HFF-Myc (cell line): ENCODE measurements around the gene FETUB.
A peak's percentile ranks its signal among the peaks of the same experiment; 100 is the strongest.

Experiments used
- DNase-seq: peaks from one replicate; pipeline ENCODE4 v3.0.0-alpha.2; 2011; ENCODE audit warnings: low read depth; ENCODE audit errors: extremely low read depth
- H3K4me3 ChIP-seq: replicated peaks from 2 replicates; pipeline ENCODE4 v1.5.1; 2011; ENCODE audit warnings: low read depth, mild to moderate bottlenecking, control low read depth, low read length
- TF ChIP-seq, protein P1 (sequence below): IDR thresholded peaks from 2 replicates; pipeline ENCODE4 v1.5.1; 2012; ENCODE audit warnings: mild to moderate bottlenecking, low read depth, low read length, control low read depth; ENCODE audit errors: missing control alignments

FETUB gene

DNA sequence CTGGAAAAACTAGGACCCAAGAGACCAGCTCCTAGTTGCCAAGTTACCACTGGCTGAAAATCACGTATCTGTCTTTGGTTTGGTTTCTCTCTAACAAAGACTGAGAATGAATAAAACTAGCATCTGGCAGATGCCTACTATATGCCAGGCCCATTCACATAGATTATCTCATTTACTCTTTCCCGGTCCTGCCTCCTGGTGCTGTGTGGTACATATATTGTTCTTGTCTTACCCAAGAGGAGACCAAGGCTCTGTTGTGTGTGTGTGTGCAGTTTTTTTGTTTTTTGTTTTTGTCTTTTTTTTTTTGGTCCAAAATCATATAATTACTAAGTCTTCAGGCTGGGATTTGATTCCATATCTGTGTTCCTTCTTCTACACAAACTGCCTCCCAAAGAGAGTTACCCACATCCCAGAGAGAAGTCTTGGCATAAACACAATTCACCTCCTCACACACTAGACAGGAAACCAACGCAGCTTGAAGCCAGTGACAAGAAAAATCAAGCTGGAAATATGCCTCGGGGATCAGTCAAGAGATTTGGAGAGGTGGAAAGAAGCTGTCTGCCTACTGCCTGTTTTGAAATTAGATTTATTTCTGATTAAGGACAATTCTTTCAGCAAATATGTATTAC lies 26.4 kb upstream of the FETUB start:
- TF ChIP-seq, protein P1, sequence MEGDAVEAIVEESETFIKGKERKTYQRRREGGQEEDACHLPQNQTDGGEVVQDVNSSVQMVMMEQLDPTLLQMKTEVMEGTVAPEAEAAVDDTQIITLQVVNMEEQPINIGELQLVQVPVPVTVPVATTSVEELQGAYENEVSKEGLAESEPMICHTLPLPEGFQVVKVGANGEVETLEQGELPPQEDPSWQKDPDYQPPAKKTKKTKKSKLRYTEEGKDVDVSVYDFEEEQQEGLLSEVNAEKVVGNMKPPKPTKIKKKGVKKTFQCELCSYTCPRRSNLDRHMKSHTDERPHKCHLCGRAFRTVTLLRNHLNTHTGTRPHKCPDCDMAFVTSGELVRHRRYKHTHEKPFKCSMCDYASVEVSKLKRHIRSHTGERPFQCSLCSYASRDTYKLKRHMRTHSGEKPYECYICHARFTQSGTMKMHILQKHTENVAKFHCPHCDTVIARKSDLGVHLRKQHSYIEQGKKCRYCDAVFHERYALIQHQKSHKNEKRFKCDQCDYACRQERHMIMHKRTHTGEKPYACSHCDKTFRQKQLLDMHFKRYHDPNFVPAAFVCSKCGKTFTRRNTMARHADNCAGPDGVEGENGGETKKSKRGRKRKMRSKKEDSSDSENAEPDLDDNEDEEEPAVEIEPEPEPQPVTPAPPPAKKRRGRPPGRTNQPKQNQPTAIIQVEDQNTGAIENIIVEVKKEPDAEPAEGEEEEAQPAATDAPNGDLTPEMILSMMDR = no peak
- no peak overlapping the region for H3K4me3 ChIP-seq
- no peak for DNase-seq

DNA sequence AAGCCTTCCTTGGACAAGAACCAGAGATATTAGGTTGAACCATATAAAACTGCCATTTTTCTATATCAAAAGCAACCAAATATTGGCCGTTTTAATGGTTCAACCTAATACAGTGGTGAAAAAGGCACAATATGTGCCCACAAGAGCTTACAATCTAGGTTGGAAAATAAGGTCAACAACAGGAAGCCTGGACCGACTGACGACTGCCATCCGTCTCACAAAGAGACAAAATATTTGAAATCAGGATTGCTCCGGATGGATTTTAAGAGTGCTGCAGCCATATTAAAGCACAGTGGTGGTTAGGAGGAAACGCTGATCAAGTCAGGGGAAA lies 26.0 kb upstream of the FETUB start:
- DNase-seq = no peak
- H3K4me3 ChIP-seq = no peak overlapping the region
- TF ChIP-seq, protein P1 = no peak

DNA sequence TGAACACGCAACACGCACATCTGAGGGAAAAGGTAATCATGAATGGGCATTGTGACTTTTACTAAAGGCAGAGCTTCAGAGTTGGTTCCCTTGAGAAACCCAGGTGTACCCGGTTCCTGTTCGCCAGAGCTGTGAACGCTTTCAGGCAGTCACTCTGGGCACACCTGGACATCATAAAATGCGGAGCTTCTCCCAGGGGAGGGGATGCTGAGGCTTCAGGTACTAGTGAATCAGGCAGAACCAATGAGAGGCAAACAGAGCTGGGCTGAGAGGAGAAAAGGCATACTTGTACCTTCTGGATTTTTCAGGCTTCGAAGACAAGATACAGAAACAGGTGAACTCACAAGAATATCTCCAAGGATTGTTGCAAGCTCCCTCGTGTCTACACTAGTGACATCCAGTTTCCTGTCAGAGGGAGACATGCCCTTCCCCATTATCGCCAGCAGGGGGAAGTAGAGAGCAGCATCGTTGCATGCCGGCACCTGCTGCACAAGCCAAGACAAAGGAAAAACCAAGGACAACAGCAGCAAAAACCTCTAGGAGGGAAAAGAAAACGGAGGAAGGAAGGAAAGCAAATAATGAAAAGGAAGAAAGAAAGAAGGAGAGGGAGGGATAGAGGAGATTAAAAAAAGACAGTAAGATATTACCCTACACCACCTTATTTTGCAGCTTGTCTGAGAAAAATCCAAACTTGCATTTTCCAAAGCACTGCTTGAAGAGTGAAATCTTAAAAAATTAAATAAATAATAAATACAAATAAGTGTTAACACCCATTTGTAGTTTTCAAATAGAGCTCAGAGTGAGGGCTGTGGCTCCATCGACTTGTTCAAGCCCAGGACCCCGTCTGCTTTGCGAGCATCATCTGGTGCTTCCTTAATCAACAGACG lies 25.4 kb upstream of the FETUB start:
- TF ChIP-seq, protein P1 = peak; percentile 98
- DNase-seq = peak; percentile 57
- no peak overlapping the region for H3K4me3 ChIP-seq

DNA sequence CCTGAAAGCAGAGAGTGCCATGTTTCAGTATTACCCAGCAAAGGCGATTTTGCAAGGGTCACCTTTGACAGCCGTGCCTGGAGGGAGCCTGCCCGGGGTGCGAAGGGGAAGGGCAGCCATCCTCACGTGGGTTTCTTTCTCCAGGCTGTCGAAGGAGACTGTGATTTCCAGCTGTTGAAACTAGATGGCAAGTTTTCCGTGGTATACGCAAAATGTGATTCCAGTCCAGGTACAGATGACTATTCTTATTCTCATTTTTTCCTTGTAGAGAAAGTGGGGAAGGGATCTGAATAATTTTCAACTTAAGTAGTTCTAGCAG lies 23.9 kb upstream of the FETUB start:
- TF ChIP-seq, protein P1 = no peak

DNA sequence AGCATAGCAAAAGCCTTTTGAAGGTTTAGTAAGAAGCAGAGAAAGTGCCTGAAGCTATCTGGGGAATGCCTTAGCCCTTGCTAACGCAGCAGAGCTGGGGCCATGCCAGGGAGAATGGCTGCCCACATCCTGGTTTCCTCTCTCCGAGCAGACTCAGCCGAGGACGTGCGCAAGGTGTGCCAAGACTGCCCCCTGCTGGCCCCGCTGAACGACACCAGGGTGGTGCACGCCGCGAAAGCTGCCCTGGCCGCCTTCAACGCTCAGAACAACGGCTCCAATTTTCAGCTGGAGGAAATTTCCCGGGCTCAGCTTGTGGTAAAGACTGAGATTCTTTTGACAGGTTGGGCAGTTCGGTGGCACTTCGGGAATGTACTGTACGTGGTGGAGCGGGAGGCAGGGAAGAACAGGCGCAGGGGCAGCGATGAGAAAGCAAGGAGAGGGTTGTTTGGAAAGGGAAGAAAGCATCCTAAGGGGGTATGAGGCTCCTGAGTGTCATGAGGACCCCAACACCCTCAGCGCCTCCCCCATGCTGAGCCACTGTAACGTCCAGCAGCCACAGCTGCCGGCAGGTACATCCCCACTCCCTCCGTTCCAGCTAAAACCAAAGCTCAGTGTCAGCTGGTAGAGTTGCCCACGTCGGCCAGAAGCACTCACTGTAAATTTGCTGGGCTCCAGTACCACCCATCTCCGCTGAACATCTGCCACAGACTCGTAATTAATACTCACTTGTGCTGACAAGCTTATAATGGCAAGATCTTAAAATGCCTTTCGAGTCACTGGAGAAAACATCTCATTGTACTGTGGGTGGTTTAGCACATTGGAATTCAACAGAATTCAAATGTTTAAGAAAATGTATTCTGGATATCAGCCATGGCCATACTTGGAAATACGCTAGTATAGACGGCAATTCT lies 22.9 kb upstream of the FETUB start:
- TF ChIP-seq, protein P1 = peak; percentile 90
- H3K4me3 ChIP-seq = no peak overlapping the region
- DNase-seq = peak; percentile 94

More for the DNA sequence above, 23.9 kb upstream of the FETUB start:
- H3K4me3 ChIP-seq = no peak overlapping the region
- no peak for DNase-seq

DNA sequence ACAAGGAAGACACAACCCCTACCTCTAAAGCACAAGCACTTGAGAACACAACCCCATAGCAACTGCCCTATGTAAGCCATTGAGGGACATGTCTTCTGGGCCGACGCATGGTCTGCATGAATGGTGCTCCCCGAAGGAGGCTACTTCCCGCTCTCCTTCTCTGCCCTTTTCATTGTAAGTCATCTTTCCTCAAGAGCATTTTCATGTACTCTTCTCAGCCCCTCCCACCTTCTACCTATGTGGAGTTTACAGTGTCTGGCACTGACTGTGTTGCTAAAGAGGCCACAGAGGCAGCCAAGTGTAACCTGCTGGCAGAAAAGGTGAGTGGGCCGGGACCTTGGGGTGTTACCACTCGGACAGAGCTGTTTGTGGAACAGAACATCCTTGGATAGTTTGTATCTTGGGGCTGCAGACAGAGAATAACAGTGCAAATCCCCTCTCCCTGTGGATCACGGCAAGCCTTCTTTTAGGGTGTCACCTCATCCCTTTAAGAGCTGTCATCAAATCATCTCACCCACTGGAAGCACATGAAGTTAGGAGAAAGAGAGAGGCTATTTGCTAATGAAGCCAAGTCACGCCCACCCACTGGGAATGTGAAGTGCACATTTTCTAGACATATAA lies 21.8 kb upstream of the FETUB start:
- no peak for DNase-seq
- no peak overlapping the region for H3K4me3 ChIP-seq
- TF ChIP-seq, protein P1 = no peak
